HepG2 (cell line): ENCODE results near the gene CARS2. TPM values are rescaled to one million over a fixed set of nuclear protein-coding genes. Genes with fewer than 3 reads are reported as not detected.

Experiments
- AHR ChIP-seq: IDR thresholded peaks from 2 replicates; pipeline ENCODE4 v1.6.1; 2018; ENCODE audit warnings: missing genetic modification reagents, missing compliant biosample characterization
- CAMTA2 ChIP-seq: sonication (generic); formaldehyde crosslinking; IDR thresholded peaks from 2 replicates; pipeline ENCODE4 v1.4.0; 2020; ENCODE audit warnings: mild to moderate bottlenecking, missing genetic modification reagents, borderline replicate concordance
- CENPX ChIP-seq: sonication (generic); formaldehyde crosslinking; IDR thresholded peaks from 2 replicates; pipeline ENCODE4 v1.9.0; 2021; ENCODE audit warnings: mild to moderate bottlenecking, missing genetic modification reagents, moderate library complexity
- ERF ChIP-seq: IDR thresholded peaks from 2 replicates; pipeline ENCODE4 v1.6.1; 2018; ENCODE audit warnings: missing biosample characterization, missing genetic modification reagents
- ESRRA ChIP-seq: sonication (generic); formaldehyde crosslinking; IDR thresholded peaks from 2 replicates; pipeline ENCODE4 v1.5.1; 2020; ENCODE audit warnings: mild to moderate bottlenecking, low read depth, missing genetic modification reagents
- FIP1L1 ChIP-seq: fragments of 200-400 bp; formaldehyde crosslinking; IDR thresholded peaks from 2 replicates; pipeline ENCODE4 v1.6.1; 2018; ENCODE audit warnings: low read depth, mild to moderate bottlenecking, low read length, moderate library complexity, borderline replicate concordance; ENCODE audit not compliant: insufficient read depth
- HMG20B ChIP-seq: conservative IDR thresholded peaks from 2 replicates; pipeline ENCODE4 v1.6.1; 2016; ENCODE audit warnings: missing genetic modification reagents, missing compliant biosample characterization
- HNF1B ChIP-seq: sonication (generic); formaldehyde crosslinking; IDR thresholded peaks from 2 replicates; pipeline ENCODE4 v1.5.1; 2020; ENCODE audit warnings: mild to moderate bottlenecking, moderate library complexity, missing genetic modification reagents
- MEIS2 ChIP-seq: sonication (generic); formaldehyde crosslinking; IDR thresholded peaks from 2 replicates; pipeline ENCODE4 v1.9.0; 2021; ENCODE audit warnings: mild to moderate bottlenecking, missing genetic modification reagents
- NFE2 ChIP-seq: sonication (generic); formaldehyde crosslinking; IDR thresholded peaks from 2 replicates; pipeline ENCODE4 v1.4.0; 2020; ENCODE audit warnings: missing genetic modification reagents
- RBAK ChIP-seq: sonication (generic); formaldehyde crosslinking; IDR thresholded peaks from 2 replicates; pipeline ENCODE4 v1.5.1; 2020; ENCODE audit warnings: mild to moderate bottlenecking, missing genetic modification reagents
- REL ChIP-seq: sonication (generic); formaldehyde crosslinking; conservative IDR thresholded peaks from 2 replicates; pipeline ENCODE4 v1.8.0; 2022; ENCODE audit warnings: mild to moderate bottlenecking, missing genetic modification reagents, moderate library complexity
- SPEN ChIP-seq: sonication (generic); formaldehyde crosslinking; IDR thresholded peaks from 2 replicates; pipeline ENCODE4 v1.5.1; 2020; ENCODE audit warnings: low read depth, mild to moderate bottlenecking, missing genetic modification reagents
- SSRP1 ChIP-seq: IDR thresholded peaks from 2 replicates; pipeline ENCODE4 v1.6.1; 2016; ENCODE audit warnings: control low read depth
- SYNCRIP ChIP-seq: fragments of 200-400 bp; formaldehyde crosslinking; IDR thresholded peaks from 2 replicates; pipeline ENCODE4 v1.6.1; 2018; ENCODE audit warnings: mild to moderate bottlenecking, low read depth, low read length; ENCODE audit not compliant: insufficient read depth
- ZBTB3 ChIP-seq: sonication (generic); formaldehyde crosslinking; IDR thresholded peaks from 2 replicates; pipeline ENCODE4 v1.4.0; 2020; ENCODE audit warnings: low read depth, mild to moderate bottlenecking, moderate library complexity, missing genetic modification reagents, borderline replicate concordance
- ZBTB7A ChIP-seq: sonication (generic); formaldehyde crosslinking; IDR thresholded peaks from 2 replicates; pipeline ENCODE4 v1.8.0; 2022; ENCODE audit warnings: mild to moderate bottlenecking, missing genetic modification reagents
- ZMYM4 ChIP-seq: sonication (generic); formaldehyde crosslinking; IDR thresholded peaks from 2 replicates; pipeline ENCODE4 v1.8.1; 2023; ENCODE audit warnings: mild to moderate bottlenecking, missing genetic modification reagents
- ZNF205 ChIP-seq: IDR thresholded peaks from 2 replicates; pipeline ENCODE4 v1.6.1; 2018; ENCODE audit warnings: missing biosample characterization, missing genetic modification reagents
- ZNF251 ChIP-seq: sonication (generic); formaldehyde crosslinking; IDR thresholded peaks from 2 replicates; pipeline ENCODE4 v1.9.0; 2021; ENCODE audit warnings: mild to moderate bottlenecking, missing genetic modification reagents
- ZNF44 ChIP-seq: sonication (generic); formaldehyde crosslinking; IDR thresholded peaks from 2 replicates; pipeline ENCODE4 v1.5.1; 2020; ENCODE audit warnings: mild to moderate bottlenecking, missing genetic modification reagents
- ZNF577 ChIP-seq: sonication (generic); formaldehyde crosslinking; IDR thresholded peaks from 2 replicates; pipeline ENCODE4 v1.4.0; 2020; ENCODE audit warnings: mild to moderate bottlenecking, low read depth, missing genetic modification reagents, borderline replicate concordance
- ZSCAN9 ChIP-seq: IDR thresholded peaks from 2 replicates; pipeline ENCODE4 v1.6.1; 2016; ENCODE audit warnings: borderline replicate concordance
- polyA plus RNA-seq, 8 experiments: library from polyadenylated mRNA; depleted of rRNA in 3 of 8; stranded (reverse) in 7 of 8; unstranded in 1 of 8; fragments of >200 nt; fragmentation: Illumina TruSeq in 4 of 8; extraction: Trizol in 4 of 8; gene quantifications; 2 replicates each; pipeline versions ENCODE4 v1.2.1 to v1.2.3, GENCODE V29; 2011 to 2016; ENCODE audit warnings: low read depth in 4 of 8, missing spikeins in 1 of 8, mixed read lengths in 1 of 8; ENCODE audit not compliant: insufficient read depth in 1 of 8
- total RNA-seq, 5 experiments: library from RNA; depleted of rRNA; stranded (reverse); fragments of >200 nt; fragmentation: Illumina TruSeq; extraction: Trizol; gene quantifications; 2 replicates each; pipeline ENCODE4 v1.2.3, GENCODE V29; 2016; ENCODE audit warnings: low read depth in 1 of 5
- TF ChIP-seq, protein P1 (sequence below), 2 experiments: fragments of 450-650 bp in 1 of 2; sonication (generic) in 1 of 2; formaldehyde crosslinking; IDR thresholded peaks; 2 replicates each; pipeline versions ENCODE4 v1.5.0 to v1.8.0; 2020 to 2022; ENCODE audit warnings: mild to moderate bottlenecking in 1 of 2, missing genetic modification reagents in 1 of 2
- TF ChIP-seq, protein P2 (sequence below): sonication (generic); formaldehyde crosslinking; IDR thresholded peaks from 2 replicates; pipeline ENCODE4 v1.5.0; 2020; ENCODE audit warnings: missing genetic modification reagents, mild to moderate bottlenecking, borderline replicate concordance
- TF ChIP-seq, protein P3 (sequence below): sonication (generic); formaldehyde crosslinking; conservative IDR thresholded peaks from 2 replicates; pipeline ENCODE4 v1.8.0; 2022; ENCODE audit warnings: low read depth, missing genetic modification reagents

The CARS2 gene
- total and polyA plus RNA-seq, 2 of the 13 experiments (the other 11 are each of a cell fraction or from before 2014, with no cell fraction given) = 41.1 to 59.3 TPM

DNA sequence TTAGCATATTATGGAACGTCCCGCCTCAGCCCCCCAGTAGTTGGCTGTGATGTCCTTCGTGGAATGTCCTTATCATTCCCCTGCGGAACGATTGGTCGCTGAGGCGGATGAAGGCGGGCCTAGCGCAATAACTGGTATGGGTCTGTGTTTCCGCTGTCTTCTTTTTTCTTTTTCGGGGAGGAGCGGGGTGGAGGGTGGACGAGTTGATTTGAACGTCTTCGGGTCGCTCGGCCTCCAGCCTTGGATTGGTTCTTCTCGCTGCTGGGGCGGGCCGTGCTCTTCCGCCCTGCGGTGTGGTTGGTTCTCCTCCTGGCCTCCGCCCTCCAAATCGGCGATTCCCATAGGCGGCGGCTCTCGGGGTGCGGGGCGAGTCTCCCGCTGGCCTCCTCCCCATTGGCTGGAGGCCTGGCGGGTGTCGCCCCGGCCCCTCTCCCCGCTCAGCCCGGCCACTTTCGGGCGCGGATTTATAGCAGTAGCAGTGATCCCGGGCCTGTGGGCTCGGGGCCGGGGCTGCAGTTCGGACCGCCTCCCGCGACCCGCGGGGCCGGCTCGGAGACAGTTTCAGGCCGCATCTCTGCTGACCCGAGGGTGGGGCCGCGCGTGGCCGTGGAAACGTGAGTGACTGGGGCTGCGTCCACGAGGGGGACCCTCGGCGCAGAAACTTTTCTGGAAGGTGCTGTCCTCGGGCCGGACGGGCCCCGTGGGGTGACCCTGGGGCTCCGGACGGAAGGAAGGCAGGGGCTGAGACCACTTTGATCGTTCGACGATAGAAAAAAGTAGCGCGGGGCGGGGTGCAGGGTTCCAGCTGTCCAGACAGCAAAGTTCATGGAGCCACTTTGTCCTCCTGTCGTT is 9.7 kb upstream of the CARS2 start (continued):
- no peak for TF ChIP-seq RBAK (CRISPR knock-in tag)
- TF ChIP-seq ZNF205 (CRISPR knock-in tag) = no peak
- 0 out of 2 replicates have a peak, but pooled peaks have one; percentile 1 for TF ChIP-seq SPEN
- TF ChIP-seq, protein P1, sequence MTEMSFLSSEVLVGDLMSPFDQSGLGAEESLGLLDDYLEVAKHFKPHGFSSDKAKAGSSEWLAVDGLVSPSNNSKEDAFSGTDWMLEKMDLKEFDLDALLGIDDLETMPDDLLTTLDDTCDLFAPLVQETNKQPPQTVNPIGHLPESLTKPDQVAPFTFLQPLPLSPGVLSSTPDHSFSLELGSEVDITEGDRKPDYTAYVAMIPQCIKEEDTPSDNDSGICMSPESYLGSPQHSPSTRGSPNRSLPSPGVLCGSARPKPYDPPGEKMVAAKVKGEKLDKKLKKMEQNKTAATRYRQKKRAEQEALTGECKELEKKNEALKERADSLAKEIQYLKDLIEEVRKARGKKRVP (CRISPR knock-in tag; IDR thresholded peaks at IDR 0.05) = 0 out of 4 replicates have a peak, but pooled peaks of 1 of the 2 experiments have one; percentile 5
- no peak for TF ChIP-seq NFE2 (CRISPR knock-in tag)
- TF ChIP-seq CENPX (CRISPR knock-in tag) = no peak
- TF ChIP-seq ZMYM4 (CRISPR knock-in tag) = peak; percentile 72
- peak; percentile 13; the same call in 1 of the 2 replicates for TF ChIP-seq ERF (CRISPR knock-in tag)
- TF ChIP-seq ZBTB7A (CRISPR knock-in tag) = no peak
- TF ChIP-seq ESRRA = peak; percentile 56; the same call in 1 of the 2 replicates
- no peak for TF ChIP-seq ZNF251 (CRISPR knock-in tag)
- peak; percentile 53; the same call in 1 of the 2 replicates for TF ChIP-seq MEIS2 (CRISPR knock-in tag)
- no peak for TF ChIP-seq REL (CRISPR knock-in tag)
- TF ChIP-seq, protein P2, sequence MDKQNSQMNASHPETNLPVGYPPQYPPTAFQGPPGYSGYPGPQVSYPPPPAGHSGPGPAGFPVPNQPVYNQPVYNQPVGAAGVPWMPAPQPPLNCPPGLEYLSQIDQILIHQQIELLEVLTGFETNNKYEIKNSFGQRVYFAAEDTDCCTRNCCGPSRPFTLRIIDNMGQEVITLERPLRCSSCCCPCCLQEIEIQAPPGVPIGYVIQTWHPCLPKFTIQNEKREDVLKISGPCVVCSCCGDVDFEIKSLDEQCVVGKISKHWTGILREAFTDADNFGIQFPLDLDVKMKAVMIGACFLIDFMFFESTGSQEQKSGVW (CRISPR knock-in tag) = no peak
- TF ChIP-seq HNF1B (CRISPR knock-in tag) = no peak
- no peak for TF ChIP-seq ZBTB3 (CRISPR knock-in tag)
- no peak for TF ChIP-seq HMG20B (CRISPR knock-in tag)
- TF ChIP-seq ZNF577 (CRISPR knock-in tag) = no peak
- no peak for TF ChIP-seq SSRP1
- TF ChIP-seq CAMTA2 (CRISPR knock-in tag) = no peak
- no peak for TF ChIP-seq SYNCRIP
- TF ChIP-seq ZSCAN9 (CRISPR knock-in tag) = no peak
- TF ChIP-seq AHR (CRISPR knock-in tag) = no peak
- TF ChIP-seq, protein P3, sequence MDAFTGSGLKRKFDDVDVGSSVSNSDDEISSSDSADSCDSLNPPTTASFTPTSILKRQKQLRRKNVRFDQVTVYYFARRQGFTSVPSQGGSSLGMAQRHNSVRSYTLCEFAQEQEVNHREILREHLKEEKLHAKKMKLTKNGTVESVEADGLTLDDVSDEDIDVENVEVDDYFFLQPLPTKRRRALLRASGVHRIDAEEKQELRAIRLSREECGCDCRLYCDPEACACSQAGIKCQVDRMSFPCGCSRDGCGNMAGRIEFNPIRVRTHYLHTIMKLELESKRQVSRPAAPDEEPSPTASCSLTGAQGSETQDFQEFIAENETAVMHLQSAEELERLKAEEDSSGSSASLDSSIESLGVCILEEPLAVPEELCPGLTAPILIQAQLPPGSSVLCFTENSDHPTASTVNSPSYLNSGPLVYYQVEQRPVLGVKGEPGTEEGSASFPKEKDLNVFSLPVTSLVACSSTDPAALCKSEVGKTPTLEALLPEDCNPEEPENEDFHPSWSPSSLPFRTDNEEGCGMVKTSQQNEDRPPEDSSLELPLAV = no peak
- TF ChIP-seq FIP1L1 = no peak
- no peak for TF ChIP-seq ZNF44 (CRISPR knock-in tag)
